ENCODE data around the gene SLC27A5.

SLC27A5 gene

DNA sequence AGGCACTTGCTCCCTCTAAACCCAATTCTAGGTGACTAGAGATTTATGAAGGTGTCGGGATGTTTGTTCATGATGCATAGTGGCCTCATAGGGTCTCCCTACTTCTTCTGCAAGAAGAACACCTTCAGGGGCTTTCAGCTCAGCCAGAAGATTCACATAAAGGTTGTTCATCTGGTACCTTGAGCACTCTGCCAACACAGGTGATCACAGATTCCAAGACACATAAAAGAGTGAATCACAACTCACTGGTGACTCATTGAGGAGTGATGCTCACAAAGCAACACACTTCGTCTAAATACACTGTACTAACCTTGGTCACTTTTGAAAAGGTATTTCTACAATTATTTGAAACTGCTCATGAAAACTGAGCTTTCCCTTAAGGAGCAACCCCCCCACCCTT, 51.8 kb downstream of the SLC27A5 start:
- TF ChIP-seq EZH2 (optimal IDR thresholded peaks at IDR 0.05; ENCODE audit: low read depth, low read length) (no peak), EZH2phosphoT487 (IDR thresholded peaks at IDR 0.05; ENCODE audit: low read length) (no peak)
- TF ChIP-seq, protein P1, sequence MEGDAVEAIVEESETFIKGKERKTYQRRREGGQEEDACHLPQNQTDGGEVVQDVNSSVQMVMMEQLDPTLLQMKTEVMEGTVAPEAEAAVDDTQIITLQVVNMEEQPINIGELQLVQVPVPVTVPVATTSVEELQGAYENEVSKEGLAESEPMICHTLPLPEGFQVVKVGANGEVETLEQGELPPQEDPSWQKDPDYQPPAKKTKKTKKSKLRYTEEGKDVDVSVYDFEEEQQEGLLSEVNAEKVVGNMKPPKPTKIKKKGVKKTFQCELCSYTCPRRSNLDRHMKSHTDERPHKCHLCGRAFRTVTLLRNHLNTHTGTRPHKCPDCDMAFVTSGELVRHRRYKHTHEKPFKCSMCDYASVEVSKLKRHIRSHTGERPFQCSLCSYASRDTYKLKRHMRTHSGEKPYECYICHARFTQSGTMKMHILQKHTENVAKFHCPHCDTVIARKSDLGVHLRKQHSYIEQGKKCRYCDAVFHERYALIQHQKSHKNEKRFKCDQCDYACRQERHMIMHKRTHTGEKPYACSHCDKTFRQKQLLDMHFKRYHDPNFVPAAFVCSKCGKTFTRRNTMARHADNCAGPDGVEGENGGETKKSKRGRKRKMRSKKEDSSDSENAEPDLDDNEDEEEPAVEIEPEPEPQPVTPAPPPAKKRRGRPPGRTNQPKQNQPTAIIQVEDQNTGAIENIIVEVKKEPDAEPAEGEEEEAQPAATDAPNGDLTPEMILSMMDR (IDR thresholded peaks at IDR 0.05; ENCODE audit: low read length): no peak
- Histone ChIP-seq H3K9ac (ENCODE audit: low read length) (no peak overlapping the region), H3K9me2 (replicated peaks; ENCODE audit: insufficient read depth, low read length) (no peaks in the 10 kb centered on the region), H3K79me2 (ENCODE audit: low read length) (no peaks in the 10 kb centered on the region), H3K27ac (ENCODE audit: low read length) (no peak overlapping the region), H3K4me1 (ENCODE audit: low read length) (no peaks in the 10 kb centered on the region), H3F3A (ENCODE audit: insufficient read depth, low read length) (no peaks in the 10 kb centered on the region), H3K9me3 (replicated peaks; ENCODE audit: insufficient read depth, low read length) (no peaks in the 10 kb centered on the region), H2AFZ (ENCODE audit: low read length) (no peak overlapping the region), H4K20me1 (ENCODE audit: insufficient read depth, low read length) (no peaks in the 10 kb centered on the region), H3K4me2 (ENCODE audit: low read depth, low read length) (no peak overlapping the region), H3K27me3 (replicated peaks; ENCODE audit: insufficient read depth, low read length) (no peaks in the 10 kb centered on the region), H3K4me3 (ENCODE audit: low read length) (no peak overlapping the region), H3K36me3 (replicated peaks; ENCODE audit: insufficient read depth, low read length) (no peaks in the 10 kb centered on the region)
- no peak for DNase-seq

DNA sequence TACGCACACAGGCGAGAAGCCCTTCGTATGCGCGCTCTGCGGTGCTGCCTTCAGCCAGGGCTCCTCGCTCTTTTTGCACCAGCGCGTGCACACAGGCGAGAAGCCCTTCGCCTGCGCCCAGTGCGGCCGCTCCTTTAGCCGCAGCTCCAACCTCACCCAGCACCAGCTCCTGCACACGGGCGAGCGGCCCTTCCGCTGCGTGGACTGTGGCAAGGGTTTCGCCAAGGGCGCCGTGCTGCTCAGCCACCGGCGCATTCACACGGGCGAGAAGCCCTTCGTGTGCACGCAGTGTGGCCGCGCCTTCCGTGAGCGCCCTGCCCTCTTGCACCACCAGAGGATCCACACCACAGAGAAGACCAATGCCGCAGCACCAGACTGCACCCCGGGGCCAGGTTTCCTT, 55.7 kb downstream of the SLC27A5 start:
- Histone ChIP-seq H4K20me1 (ENCODE audit: insufficient read depth, low read length) (no peaks in the 10 kb centered on the region), H3K9ac (ENCODE audit: low read length) (no peak overlapping the region), H2AFZ (ENCODE audit: low read length) (no peak overlapping the region), H3F3A (ENCODE audit: insufficient read depth, low read length) (no peaks in the 10 kb centered on the region), H3K4me3 (ENCODE audit: low read length) (no peak overlapping the region), H3K27me3 (replicated peaks; ENCODE audit: insufficient read depth, low read length) (no peaks in the 10 kb centered on the region), H3K4me2 (ENCODE audit: low read depth, low read length) (no peak overlapping the region), H3K4me1 (ENCODE audit: low read length) (no peaks in the 10 kb centered on the region), H3K27ac (ENCODE audit: low read length) (no peak overlapping the region), H3K36me3 (replicated peaks; ENCODE audit: insufficient read depth, low read length) (no peaks in the 10 kb centered on the region; the same call in 1 of the 2 replicates), H3K79me2 (ENCODE audit: low read length) (no peaks in the 10 kb centered on the region), H3K9me2 (replicated peaks; ENCODE audit: insufficient read depth, low read length) (no peaks in the 10 kb centered on the region), H3K9me3 (replicated peaks; ENCODE audit: insufficient read depth, low read length) (no peaks in the 10 kb centered on the region)
- no peak for DNase-seq
- no peak for TF ChIP-seq EZH2phosphoT487 (IDR thresholded peaks at IDR 0.05; ENCODE audit: low read length)

DNA sequence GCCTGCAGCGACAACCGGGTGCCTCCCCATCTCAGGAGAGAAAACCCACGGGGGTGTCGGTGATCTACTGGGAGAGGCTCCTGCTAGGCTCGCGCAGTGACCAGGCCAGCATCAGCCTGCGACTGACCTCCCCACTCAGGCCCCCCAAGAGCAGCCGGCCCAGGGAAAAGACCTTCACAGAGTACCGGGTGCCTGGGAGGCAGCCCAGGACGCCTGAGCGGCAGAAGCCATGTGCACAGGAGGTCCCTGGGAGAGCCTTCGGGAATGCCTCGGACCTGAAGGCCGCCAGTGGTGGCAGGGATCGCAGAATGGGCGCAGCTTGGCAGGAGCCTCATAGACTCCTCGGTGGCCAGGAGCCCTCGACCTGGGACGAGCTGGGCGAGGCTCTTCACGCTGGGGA, 56.5 kb downstream of the SLC27A5 start:
- no peaks in the 10 kb centered on the region for H3K27me3 ChIP-seq (replicated peaks; ENCODE audit: insufficient read depth, low read length)
- H4K20me1 ChIP-seq (ENCODE audit: insufficient read depth, low read length): no peaks in the 10 kb centered on the region
- H3K27ac ChIP-seq (ENCODE audit: low read length): no peak overlapping the region
- no peaks in the 10 kb centered on the region for H3F3A ChIP-seq (ENCODE audit: insufficient read depth, low read length)
- H3K9me2 ChIP-seq (replicated peaks; ENCODE audit: insufficient read depth, low read length): no peaks in the 10 kb centered on the region
- H3K4me3 ChIP-seq (ENCODE audit: low read length): no peak overlapping the region
- no peaks in the 10 kb centered on the region; the same call in 1 of the 2 replicates for H3K36me3 ChIP-seq (replicated peaks; ENCODE audit: insufficient read depth, low read length)
- TF ChIP-seq, protein P1 (IDR thresholded peaks at IDR 0.05; ENCODE audit: low read length): no peak
- TF ChIP-seq EZH2 (optimal IDR thresholded peaks at IDR 0.05; ENCODE audit: low read depth, low read length): no peak
- no peak for TF ChIP-seq EZH2phosphoT487 (IDR thresholded peaks at IDR 0.05; ENCODE audit: low read length)
- H3K9me3 ChIP-seq (replicated peaks; ENCODE audit: insufficient read depth, low read length): no peaks in the 10 kb centered on the region
- no peaks in the 10 kb centered on the region for H3K4me1 ChIP-seq (ENCODE audit: low read length)
- no peak for DNase-seq
- no peak overlapping the region for H3K9ac ChIP-seq (ENCODE audit: low read length)
- no peak overlapping the region for H3K4me2 ChIP-seq (ENCODE audit: low read depth, low read length)
- no peaks in the 10 kb centered on the region for H3K79me2 ChIP-seq (ENCODE audit: low read length)
- no peak overlapping the region for H2AFZ ChIP-seq (ENCODE audit: low read length)

DNA sequence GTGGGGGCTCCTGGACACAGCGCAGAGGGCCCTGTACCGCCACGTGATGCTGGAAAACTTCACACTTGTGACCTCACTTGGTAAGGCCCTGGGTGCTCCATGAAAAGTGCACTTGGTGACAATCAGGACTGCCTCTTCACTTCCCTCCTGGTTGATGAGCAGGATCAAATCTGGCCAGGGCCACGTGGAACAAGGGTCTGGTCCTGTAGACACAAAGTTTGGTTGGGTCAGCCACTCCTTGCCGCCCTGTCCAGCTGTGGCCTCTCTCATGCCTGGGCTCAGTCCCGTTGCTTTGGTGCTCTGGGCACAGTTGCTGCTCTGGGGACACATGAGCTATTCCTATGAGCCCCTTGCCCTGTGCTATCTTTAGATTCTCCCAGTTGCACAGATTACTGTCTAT, 58.0 kb downstream of the SLC27A5 start:
- Histone ChIP-seq H3K27me3 (replicated peaks; ENCODE audit: insufficient read depth, low read length) (no peaks in the 10 kb centered on the region), H3K9me2 (replicated peaks; ENCODE audit: insufficient read depth, low read length) (no peaks in the 10 kb centered on the region), H3K79me2 (ENCODE audit: low read length) (no peaks in the 10 kb centered on the region), H3K4me2 (ENCODE audit: low read depth, low read length) (no peak overlapping the region), H3K4me3 (ENCODE audit: low read length) (no peak overlapping the region), H2AFZ (ENCODE audit: low read length) (no peak overlapping the region), H3K9me3 (replicated peaks; ENCODE audit: insufficient read depth, low read length) (no peaks in the 10 kb centered on the region), H3K4me1 (ENCODE audit: low read length) (no peaks in the 10 kb centered on the region), H3K36me3 (replicated peaks; ENCODE audit: insufficient read depth, low read length) (no peaks in the 10 kb centered on the region; the same call in 1 of the 2 replicates), H3K9ac (ENCODE audit: low read length) (no peak overlapping the region), H4K20me1 (ENCODE audit: insufficient read depth, low read length) (no peaks in the 10 kb centered on the region), H3F3A (ENCODE audit: insufficient read depth, low read length) (no peaks in the 10 kb centered on the region), H3K27ac (ENCODE audit: low read length) (no peak overlapping the region)
- no peak for DNase-seq
- TF ChIP-seq, protein P1 (IDR thresholded peaks at IDR 0.05; ENCODE audit: low read length): no peak

Data from MM.1S (cell line).